Measurements from ENCODE around the gene MRPL1. TPM values are rescaled to one million over a fixed set of nuclear protein-coding genes. Genes with fewer than 3 reads are reported as not detected.
A peak's percentile ranks its signal among the peaks of the same experiment; 100 is the strongest.

Gene MRPL1
- total and polyA plus RNA-seq, 2 of the 13 experiments (the other 11 are each of a cell fraction or from before 2014, with no cell fraction given) = 23.3 to 61.5 TPM

- TF ChIP-seq, protein P1, sequence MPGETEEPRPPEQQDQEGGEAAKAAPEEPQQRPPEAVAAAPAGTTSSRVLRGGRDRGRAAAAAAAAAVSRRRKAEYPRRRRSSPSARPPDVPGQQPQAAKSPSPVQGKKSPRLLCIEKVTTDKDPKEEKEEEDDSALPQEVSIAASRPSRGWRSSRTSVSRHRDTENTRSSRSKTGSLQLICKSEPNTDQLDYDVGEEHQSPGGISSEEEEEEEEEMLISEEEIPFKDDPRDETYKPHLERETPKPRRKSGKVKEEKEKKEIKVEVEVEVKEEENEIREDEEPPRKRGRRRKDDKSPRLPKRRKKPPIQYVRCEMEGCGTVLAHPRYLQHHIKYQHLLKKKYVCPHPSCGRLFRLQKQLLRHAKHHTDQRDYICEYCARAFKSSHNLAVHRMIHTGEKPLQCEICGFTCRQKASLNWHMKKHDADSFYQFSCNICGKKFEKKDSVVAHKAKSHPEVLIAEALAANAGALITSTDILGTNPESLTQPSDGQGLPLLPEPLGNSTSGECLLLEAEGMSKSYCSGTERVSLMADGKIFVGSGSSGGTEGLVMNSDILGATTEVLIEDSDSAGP (CRISPR knock-in tag; IDR thresholded peaks at IDR 0.05; ENCODE audit: borderline replicate concordance) = peak; percentile 12; the same call in 1 of the 2 replicates
- TF ChIP-seq ZNF180 (CRISPR knock-in tag; IDR thresholded peaks at IDR 0.05; ENCODE audit: borderline replicate concordance, low read depth) = no peak
- TF ChIP-seq ZNF124 (CRISPR knock-in tag; IDR thresholded peaks at IDR 0.05) = 0 out of 2 replicates have a peak, but pooled peaks have one; percentile 39
- TF ChIP-seq ZNF331 (CRISPR knock-in tag; IDR thresholded peaks at IDR 0.05) = 0 out of 2 replicates have a peak, but pooled peaks have one; percentile 15
- peak; percentile 32 for TF ChIP-seq ASH2L (IDR thresholded peaks at IDR 0.05; ENCODE audit: insufficient read length, low read depth, low read length)
- TF ChIP-seq RBFOX2 (IDR thresholded peaks at IDR 0.05; ENCODE audit: low read depth, low read length) = peak; percentile 62
- TF ChIP-seq ERF (CRISPR knock-in tag; IDR thresholded peaks at IDR 0.05) = 0 out of 2 replicates have a peak, but pooled peaks have one; percentile 38
- no peak for TF ChIP-seq NFATC3 (CRISPR knock-in tag; IDR thresholded peaks at IDR 0.05)
- no peak for TF ChIP-seq KLF11 (CRISPR knock-in tag; IDR thresholded peaks at IDR 0.05)
- TF ChIP-seq ZNF660 (CRISPR knock-in tag; IDR thresholded peaks at IDR 0.05; ENCODE audit: borderline replicate concordance, low read depth) = no peak
- TF ChIP-seq GABPB1 (CRISPR knock-in tag; IDR thresholded peaks at IDR 0.05) = peak; percentile 54
- TF ChIP-seq CCDC6 (CRISPR knock-in tag; IDR thresholded peaks at IDR 0.05) = peak; percentile 31; the same call in 1 of the 2 replicates
- TF ChIP-seq, protein P2, sequence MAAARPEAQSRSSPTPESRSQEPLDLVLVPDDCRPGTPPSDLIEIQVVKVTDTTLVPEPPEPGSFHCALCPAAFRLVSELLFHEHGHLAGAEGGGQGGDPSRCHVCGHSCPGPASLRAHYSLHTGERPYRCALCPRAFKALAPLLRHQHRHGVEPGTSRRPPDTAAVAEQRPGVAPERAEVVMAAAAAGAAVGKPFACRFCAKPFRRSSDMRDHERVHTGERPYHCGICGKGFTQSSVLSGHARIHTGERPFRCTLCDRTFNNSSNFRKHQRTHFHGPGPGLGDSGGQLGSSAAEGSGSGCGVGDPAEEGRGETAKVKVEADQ (CRISPR knock-in tag; IDR thresholded peaks at IDR 0.05; ENCODE audit: borderline replicate concordance) = no peak
- TF ChIP-seq ZNF235 (CRISPR knock-in tag; IDR thresholded peaks at IDR 0.05; ENCODE audit: borderline replicate concordance) = no peak
- 0 out of 2 replicates have a peak, but pooled peaks have one; percentile 5 for TF ChIP-seq FOSL2 (CRISPR knock-in tag; IDR thresholded peaks at IDR 0.05)
- TF ChIP-seq ZNF556 (CRISPR knock-in tag; IDR thresholded peaks at IDR 0.05; ENCODE audit: borderline replicate concordance) = no peak; the same call in 1 of the 2 replicates
- TF ChIP-seq FOXK1 (CRISPR knock-in tag; IDR thresholded peaks at IDR 0.05; ENCODE audit: borderline replicate concordance, low read depth) = peak; percentile 18; the same call in 1 of the 2 replicates
- peak; percentile 61; the same call in 1 of the 2 replicates for TF ChIP-seq KMT2A (CRISPR knock-in tag; IDR thresholded peaks at IDR 0.05)
- TF ChIP-seq NR0B2 (CRISPR knock-in tag; IDR thresholded peaks at IDR 0.05) = no peak
- no peak for TF ChIP-seq ZNF572 (CRISPR knock-in tag; IDR thresholded peaks at IDR 0.05)
- TF ChIP-seq ZNF777 (CRISPR knock-in tag; IDR thresholded peaks at IDR 0.05) = peak; percentile 11; the same call in 1 of the 2 replicates
- TF ChIP-seq ZBTB20 (CRISPR knock-in tag; IDR thresholded peaks at IDR 0.05; ENCODE audit: borderline replicate concordance, low read depth) = no peak
- TF ChIP-seq IRF9 (CRISPR knock-in tag; IDR thresholded peaks at IDR 0.05; ENCODE audit: borderline replicate concordance) = 0 out of 2 replicates have a peak, but pooled peaks have one; percentile 15
- no peak for TF ChIP-seq PAF1 (CRISPR knock-in tag; IDR thresholded peaks at IDR 0.05)
- TF ChIP-seq ZBTB21 (CRISPR knock-in tag; IDR thresholded peaks at IDR 0.05) = no peak
These were observed 43.8 kb upstream of the MRPL1 start, which contains the start of gene CNOT6L (continued) for GRCh38 chr4:77818602-77819403.
